GM19043 (cell line): ENCODE data around the gene ZDHHC8.
A peak's percentile ranks its signal among the peaks of the same experiment; 100 is the strongest.

Source experiments
- ATAC-seq: cut with Tn5 transposase; IDR thresholded peaks from one replicate; pipeline ENCODE4 v1.9.1; 2021; ENCODE audit warnings: low read depth; ENCODE audit not compliant: unreplicated experiment

Gene ZDHHC8

DNA sequence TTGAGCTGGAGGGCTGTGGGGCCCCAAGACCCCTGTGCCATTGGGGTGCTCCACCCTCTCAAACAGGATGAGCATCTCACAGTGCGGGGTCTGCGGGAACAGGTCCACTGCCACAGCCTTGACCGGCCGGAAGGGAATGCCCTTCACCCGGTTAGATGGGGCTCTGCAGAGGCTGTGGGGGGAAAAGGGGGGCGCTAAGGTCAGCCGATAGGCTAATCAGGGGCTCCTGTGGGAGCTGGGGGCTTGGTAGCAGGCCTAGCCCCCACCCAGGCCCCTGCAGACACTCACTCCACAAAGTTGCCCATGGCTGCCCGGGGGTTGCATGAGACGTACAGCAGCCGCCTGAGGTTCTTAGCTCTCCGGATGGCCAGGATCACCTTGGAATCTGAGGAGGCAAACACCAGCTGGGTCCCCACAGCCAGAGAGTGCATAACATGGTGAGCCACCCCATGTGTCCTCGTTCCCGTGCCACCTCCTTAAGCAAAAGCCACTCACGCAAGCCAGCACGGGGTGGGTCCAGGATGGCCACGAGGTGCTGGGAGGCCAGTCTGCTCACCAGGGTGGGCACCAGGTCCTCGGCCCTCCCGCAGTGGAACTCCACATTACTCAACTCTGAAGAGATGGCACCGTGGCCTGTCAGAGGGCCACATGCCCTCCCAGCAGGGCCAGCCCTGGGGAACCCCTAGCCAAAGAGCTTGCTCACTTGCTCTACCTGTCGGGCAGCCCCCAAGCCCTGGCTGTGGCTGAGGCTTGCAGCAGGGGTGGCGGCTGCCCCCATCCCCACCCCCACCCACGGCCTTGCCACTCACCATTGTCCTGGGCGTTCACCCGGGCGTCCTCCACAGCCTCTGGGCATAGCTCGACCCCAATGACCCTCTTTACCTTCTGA is 18.7 kb upstream of the ZDHHC8 start:
- ATAC-seq = no peak

DNA sequence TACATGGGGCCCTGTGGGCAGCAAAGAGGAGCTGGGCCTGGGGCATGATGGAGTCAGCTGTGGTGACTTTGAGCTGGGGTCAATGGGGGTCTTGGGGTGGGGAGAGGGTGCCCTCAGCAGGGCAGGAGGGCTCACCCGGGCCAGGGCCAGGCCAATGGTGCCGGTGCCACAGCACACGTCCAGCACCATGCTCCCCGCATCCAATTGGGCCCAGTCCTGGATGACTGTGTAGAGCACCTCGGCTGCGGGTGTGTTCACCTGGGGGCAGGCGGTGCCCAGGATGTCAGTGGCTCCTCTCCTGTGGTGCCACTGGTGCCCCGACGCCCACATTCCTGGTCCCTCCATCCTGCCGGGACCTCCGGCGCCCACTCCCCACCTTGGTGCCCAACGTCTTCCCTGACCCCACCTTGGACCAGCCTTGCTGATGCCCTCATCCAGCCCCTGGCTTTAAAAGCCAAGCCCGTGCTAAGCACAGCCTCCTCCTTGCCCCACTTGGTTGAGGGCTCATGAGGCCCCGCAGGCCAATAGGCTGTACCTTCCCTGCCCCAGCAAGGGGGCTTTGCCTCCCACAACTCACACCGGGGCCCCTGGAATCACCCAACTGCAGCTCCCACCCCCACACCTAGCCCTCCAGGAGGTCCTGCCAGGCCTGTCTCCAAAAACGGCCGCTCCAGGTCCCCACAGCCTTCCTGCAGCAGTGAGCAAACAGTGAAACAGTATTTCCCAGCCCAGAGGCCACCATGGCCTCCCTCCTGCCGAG is 17.9 kb upstream of the ZDHHC8 start:
- no peak for ATAC-seq

DNA sequence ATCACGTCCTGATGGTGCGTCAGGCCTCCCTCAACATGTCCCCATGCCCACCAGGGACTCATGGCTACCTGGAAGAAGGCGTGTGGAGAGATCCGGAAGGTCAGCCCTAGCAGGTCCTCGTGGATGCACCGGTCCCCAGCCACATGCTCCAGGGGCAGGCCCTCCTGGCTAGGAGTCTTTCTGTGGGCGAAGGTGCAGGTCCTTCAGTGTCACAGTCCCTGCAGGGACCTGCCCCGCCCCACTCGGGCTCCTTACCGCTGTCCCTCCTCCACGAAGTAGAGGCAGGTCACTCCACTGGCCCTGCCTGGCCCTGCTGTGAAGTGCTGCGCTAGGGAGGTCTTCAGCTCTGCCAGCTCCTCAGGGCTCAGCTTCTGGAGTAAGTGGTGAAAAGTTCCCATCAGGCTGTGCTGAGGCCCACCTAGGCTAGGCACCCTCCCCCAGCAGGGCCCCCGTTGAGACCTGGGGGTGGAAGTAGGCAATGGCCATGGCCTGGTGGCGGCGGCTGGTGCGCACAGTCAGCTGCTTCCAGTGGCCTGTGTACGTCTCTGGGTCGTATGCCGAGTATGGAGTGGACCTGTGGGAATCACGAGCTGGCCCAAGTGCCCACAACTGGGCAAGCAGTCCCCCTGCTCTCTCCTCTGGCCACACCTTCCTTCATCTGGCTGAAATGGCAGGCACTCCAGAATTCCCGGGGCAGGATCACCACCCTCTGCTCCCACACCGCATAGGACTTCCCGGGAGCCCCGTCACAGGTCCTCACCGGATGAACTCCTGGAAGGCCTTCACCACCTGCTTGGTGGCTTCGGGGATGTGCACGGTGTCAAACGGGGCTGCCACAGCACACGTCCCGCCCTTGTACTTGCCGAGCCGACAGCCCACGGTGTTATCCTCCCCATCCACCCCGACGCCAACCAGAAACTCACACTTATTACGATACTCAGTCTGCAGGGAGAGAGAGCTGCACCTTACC is 16.8 kb upstream of the ZDHHC8 start:
- ATAC-seq = no peak

DNA sequence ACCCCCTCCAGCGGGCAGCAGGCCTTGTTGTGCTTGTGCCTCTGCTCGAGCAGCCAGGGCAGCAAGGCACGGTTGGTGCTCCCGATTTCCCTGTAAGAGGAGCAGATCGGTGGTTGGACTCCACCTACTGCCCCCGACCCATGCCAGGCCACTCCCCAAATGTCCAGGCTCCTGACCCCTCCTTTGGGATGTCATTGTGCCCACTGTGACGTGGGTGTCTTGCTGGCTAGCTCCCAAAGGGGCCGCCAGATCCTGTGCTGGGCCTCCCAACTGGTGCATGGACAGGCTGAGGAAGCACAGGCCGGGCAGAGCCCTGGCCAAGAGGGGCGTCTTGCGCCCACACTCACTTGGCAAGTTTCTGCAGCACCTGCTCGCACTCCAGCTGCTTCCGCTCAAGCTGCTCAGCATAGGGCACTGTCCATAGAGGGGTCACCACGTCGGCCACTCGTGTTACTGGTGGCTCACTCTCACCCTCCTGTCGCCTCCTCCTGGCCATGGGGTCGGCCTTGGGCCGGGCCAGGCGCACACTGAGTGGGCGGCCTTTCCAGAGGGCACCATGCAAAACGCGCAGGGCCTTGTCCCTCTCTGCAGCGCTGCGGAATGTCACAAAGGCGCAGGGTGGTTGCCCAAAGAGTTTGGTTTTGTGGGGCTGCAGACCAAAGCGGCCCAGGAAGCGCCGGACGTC is 15.8 kb upstream of the ZDHHC8 start, which contains the start of gene RANBP1:
TSS of gene RANBP1 (plus strand) at position 414 of the 685 bp plus-strand sequence. CDS start at position 495, 81 bp downstream.
- ATAC-seq = no peak

DNA sequence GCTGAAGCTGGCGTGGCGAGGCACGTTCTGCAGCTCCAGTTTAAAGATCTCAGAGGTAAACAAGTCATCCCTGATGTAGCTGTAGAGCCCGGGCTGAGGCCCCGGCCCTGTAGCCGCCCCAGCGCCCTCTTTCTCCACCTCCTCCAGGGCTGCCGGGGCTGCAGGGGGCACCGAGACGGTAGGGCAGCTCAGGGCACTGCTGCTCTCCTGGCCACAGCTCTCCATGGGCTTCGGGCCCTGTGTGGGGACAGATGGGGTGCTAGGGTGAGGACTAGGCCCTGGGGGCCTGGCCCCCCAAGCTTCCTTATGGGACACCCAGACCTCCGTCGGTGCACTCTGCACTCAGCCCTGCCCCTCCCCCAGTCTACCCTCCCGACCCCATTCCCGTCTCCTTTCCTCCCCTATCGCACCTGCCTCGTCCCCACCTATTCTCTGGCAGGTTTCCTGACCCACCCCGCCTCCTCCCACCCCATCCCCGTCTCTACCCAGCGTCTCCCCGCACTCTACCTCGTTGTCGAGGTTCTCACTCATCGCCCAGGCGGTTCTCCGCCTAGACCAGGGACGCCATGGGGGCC is 15.1 kb upstream of the ZDHHC8 start:
- no peak for ATAC-seq

DNA sequence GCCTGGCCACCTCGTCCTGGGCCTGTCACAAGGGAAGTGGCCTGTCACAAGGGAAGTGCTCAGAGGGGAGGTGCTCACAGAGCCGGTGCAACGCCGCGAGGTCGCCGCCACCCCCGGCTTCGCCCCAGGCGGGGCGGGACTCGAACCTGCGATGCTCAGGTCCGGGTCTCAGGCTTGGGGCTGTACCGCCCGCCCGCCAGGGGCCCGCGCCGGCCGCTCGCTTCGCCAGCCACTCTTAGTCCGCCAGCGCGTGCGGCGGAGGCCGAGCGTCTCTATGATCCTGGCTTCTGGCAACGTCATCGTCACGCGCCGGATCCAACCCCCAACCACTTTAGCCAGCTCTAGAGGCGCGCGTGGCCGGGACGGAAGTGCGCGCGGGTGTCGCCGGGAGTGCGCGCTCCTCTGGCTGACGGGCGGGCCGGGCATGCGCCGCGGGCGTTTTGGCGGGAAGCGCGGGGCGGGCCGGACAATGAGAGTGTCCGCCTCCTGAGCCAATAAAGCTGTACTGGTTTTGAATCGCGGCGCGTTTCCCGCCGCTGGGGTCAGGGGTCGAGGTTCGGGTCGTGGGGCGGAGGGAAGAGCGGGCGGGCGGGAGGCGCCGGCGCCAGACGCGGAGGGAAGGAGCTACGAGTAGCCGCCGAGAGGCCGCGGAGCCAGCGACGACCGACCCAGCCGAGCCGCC is 14.5 kb upstream of the ZDHHC8 start, which contains the start of gene TRMT2A:
TSS of gene TRMT2A (minus strand) at position 276 of the 682 bp plus-strand sequence. CDS start 320 bp downstream, outside the sequence.
- peak; percentile 74 for ATAC-seq

DNA sequence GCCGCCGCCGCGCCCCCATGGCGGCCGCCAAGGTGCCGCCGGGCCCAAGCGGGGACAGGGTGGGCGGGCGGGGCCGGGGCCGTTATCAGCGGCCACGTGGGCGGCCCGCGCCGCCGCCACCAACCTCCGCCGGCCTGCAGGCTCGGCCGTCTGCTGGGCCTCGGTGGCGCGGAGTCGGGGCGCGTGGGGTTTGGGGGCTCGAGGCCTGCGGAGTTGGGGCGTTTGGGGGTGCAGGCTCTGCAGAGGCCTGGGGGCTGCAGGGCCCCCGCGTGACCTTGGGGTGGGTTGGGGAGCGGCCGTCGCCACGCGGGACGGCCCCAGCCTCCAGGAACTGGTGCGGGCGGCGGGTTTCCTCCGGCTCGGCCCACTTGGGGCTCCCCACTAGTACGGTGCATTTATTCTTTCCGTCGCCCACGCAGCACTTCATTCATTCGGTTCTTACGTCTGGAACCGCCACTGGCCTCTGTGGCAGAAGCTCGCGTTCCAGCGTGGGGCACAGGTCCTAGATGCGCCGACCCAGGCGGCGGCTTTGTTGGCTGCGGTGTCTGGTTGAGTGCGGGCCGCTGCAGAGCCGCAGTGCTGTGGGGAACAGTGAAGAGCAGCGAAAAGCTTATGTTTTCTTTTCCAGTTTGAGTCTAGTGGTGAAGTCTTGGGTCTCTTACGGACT is 13.8 kb upstream of the ZDHHC8 start:
- no peak for ATAC-seq

DNA sequence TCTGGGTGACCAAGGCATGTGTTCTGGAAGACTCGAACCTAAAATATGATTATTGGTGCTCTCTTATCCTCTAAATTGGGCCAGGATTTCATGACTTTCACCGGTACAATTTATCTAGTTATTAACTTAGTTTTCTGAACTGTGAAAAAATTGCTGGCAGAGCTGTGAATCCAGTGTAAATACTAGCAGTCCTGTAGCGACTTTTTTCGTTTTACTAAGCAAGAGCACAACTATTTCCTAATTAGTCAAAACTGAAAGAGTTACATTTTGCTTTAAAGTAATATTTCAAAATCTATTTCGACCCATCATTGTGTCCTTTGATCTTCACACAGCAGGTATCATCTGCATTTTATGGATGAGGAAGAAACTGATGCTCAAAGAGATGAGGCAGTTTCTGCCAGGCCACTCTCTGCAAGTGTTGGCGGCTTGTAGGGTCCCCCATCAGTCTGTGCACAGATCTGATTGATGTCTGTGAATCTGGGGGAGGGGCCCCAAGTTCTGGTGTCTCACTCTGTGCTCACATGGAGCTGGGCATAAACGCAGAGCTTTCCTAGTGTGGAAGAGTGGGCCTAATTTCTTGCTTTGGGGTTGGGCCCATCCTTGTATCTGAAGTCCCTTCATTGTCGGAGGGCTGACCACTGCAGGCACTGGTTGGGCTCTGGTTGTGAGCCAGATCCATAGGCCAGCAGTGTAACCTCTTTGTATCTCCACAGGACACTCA is 13.1 kb upstream of the ZDHHC8 start:
- no peak for ATAC-seq

DNA sequence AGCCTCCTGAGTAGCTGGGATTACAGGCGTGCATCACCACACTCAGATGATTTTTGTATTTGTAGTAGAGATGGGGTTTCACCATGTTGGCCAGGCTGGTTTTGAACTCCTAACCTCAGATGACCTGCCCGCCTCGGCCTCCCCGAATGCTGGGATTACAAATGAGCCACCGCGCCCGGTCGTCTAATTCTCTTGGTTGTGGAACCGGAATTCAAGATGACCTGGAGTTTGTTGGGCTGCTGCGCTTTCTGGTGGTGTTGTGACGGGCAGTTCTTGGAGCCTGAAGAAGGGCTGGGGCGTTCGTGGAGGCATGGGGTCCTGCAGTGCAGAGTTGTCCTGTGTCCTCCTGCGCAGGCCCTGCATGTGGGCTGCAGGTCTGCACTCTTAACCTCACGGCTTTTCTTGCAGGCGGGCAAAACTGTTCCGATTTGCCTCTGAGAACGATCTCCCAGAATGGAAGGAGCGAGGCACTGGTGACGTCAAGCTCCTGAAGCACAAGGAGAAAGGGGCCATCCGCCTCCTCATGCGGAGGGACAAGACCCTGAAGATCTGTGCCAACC is 9.7 kb upstream of the ZDHHC8 start:
- ATAC-seq = no peak

DNA sequence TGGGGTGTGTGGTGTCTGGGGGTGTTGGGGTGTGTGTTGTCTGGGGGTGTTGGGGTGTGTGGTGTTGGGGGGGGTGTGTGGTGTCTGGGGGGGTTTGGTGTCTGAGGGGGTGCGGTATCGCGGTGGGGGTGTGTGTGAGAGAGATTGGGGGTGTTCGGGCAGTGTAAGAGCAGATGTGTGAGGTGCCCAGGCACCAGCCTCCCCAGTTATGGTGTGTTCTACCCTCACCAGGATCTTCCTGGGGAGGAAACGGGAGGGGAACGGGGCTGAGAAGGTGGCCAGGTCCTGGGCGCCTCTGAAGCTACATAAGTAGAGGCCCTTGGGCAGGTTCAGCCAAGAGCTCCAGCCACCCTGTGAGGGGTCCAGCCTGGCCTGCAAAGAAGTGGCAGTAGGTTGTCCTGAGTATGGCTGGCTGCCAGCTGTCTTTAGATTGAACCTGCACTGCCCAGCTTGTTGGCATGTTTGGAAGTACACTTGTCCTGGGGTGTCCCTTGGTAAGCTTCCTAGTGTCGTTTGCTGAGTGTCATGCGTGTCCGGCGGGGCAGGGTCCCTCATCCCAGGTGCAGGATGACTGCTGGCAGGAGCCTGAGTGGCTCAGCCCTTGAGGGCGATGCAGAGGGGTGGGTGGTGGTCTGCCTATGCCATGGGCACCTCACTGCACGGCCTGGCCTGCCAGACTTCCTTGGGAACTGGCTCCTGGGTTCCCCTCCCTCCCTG is 8.1 kb upstream of the ZDHHC8 start:
- no peak for ATAC-seq

DNA sequence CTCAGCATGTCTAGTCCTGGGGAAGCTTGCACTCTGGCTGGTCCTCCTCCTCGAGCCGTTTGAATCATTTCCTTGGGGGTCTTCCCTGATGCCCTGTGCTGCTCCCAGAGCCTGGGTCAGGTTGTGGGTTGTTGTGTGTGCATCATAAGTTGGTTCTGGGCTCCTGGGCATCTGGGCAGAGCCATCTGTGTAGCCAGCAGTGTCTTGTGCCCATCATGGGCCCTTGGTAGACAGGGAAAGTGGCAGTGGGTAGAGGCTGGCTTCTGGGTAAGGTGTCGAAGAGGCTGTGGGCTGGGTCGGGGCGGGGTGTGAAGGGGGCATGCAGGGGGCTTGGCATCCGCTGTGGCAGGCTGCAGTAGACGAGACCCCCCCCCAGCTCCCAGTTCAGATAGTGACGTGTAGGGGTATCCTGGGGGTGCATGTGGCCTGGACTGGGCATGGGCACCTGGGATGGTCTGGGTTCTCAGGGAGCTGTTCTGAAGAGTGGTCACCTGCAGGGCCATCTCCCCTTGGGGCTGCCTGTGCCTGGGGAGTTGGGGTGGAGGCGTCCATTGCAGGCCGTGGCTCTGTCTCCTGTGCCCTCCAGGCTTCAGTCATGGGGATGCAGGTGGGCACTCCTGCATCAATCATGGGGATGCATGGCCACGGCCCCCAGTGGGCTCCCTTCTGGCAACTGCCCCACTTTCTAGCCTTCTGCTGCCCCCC is 7.4 kb upstream of the ZDHHC8 start:
- ATAC-seq = no peak

DNA sequence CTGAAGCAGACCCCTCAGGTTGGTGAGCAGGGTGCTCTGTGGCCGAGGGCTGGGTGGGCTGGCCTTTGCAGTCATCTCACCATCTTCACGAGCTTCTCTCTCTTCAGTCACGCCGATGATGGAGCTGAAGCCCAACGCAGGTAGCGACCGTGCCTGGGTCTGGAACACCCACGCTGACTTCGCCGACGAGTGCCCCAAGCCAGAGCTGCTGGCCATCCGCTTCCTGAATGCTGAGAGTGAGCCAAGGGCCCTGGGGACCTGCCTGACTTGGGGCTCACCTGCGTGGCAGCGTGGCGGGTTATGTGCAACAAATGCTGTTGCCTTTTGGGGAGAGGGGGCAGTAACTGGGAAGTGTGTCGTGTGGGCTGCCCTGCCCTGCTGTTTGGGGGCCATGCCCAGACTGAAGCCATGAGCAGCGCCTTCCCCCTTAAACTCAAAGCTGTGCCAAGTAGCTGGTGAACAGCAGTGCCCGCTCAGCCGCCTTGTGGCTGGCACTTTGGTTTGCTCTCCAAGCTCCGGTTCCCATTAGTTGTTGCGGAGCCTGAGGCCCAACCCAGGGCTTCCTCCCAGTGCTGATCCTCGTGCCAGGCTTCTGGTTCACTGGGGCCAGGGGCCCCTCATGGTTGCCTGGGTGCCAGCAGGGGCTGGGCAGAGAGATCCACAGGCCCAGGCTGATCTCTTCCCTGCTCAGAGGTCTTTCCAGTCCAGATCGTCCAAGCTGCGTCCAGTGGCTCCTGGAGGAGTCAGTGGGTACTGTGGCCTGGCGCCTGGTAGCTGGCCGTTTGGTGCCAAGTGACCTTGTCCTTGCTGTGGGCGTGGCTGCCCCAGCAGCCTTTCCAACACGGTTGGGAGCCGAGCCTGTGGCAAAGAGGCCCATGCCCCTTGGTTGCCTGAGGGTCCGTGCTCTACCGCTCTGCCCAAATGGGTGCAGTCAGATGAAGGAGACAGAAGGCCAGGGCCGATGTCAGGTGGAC is 6.1 kb upstream of the ZDHHC8 start:
- ATAC-seq = no peak

DNA sequence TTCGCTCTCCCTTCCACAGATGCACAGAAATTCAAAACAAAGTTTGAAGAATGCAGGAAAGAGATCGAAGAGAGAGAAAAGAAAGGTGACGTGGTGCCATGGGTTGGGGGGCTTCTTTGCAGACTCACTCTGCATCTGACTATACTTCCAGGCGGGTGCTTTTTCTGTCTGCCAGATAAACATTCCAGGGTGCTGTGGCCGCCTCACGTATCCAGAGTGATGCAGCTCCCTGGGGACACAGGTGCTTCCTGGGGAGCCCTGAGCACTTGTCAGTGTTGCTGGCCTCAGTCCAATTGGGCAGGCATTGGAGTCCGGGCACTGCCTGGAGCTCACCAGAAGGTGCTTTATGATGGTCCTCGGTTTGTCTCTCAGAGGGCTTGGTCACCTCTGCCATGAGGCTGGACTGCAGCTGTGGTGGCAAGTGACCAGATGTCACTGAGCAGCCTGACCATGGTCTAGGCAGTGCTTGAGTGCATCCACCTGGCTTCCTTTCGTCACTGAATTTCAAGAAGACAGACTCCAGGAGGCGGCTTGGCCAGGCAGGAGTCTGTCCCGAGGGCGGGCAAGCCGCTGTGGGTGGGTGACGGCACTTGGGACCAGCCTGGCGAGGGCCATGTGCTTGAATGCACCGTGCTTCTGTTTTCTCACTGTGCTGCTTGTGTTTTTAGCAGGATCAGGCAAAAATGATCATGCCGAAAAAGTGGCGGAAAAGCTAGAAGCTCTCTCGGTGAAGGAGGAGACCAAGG is 5.1 kb upstream of the ZDHHC8 start:
- no peak for ATAC-seq

DNA sequence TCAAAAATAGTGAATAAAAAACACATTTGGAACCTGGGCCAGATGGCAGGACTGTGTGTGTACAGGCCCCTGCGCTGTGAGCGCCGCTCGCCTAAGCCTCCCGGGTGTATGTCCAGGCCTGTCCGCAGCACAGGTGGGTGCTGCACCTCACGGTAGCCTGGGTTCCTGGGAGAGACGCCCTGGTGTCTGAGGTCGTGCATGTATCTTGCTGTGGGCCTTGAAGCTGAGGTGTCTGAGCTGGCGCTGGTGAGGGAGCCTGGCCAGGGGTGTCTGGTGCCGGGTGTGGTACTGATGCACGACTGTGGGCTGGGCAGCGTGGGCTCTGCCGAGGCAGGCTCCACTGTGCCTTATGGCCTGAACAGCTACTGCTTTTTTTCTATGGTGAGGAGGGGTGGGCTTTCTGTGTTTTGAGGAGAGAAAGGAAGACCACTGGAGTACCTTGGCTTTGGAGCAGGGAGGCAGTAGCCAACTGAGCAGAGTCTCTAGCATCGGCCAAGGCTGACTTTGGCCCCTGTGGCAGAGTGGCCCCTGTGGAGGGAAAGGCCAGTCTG is 4.2 kb upstream of the ZDHHC8 start:
- no peak for ATAC-seq
